ENCODE results near the gene TAF5L. TPM values are rescaled to one million over a fixed set of nuclear protein-coding genes. Genes with fewer than 3 reads are reported as not detected.
"Not testable (repeated sequence)": the region's sequence is repeated elsewhere in the genome, so short reads cannot be mapped to it uniquely, and the experiment has no call there.

The TAF5L gene
- total RNA-seq, 3 donors from 2014 or later (not counting 1 experiment from before 2014, with no cell fraction given): 21.6 to 37.9 (median 32.7) TPM

GRCh38 chr1:229559336-229559801, 66.6 kb downstream of the TAF5L start:
- peak overlapping the region; percentile 69 to 77 for H3K27ac Mint-ChIP-seq
- H3K4me1 Mint-ChIP-seq: peaks cover 34 to 36% of the 10 kb centered on the region in 2 donors
- DNase-seq: peak in 1 of 2 donors; percentile 13
- H3K9me3 Mint-ChIP-seq; H3K9me3 ChIP-seq (ENCODE audit: control insufficient read depth, insufficient read depth, low read length); H3K27me3 ChIP-seq (ENCODE audit: control insufficient read depth, insufficient read depth, low read length); H3K27ac ChIP-seq (ENCODE audit: low read length); H3K36me3 ChIP-seq (ENCODE audit: control insufficient read depth, insufficient read depth, low read length); ATAC-seq; H3K36me3 Mint-ChIP-seq; H3K27me3 Mint-ChIP-seq (ENCODE audit: low read depth in 2 of 2): not testable (repeated sequence)
- Histone ChIP-seq H3K4me3 (ENCODE audit: low read length) (peak overlapping the region; percentile 54), H3K4me1 (ENCODE audit: control insufficient read depth, insufficient read depth, low read length) (peaks cover 22% of the 10 kb centered on the region)
- intact Hi-C loops (cut with micrococcal nuclease): loop anchor here (5.0 kb wide), 2 partner anchors 52 to 68 kb away; partner anchors contain the start of genes NUP133, TAF5L and URB2
- 60% methylated on average over 17 of the region's 20 CpGs for WGBS (ENCODE audit: insufficient coverage)
- H3K4me3 Mint-ChIP-seq: peak overlapping the region; percentile 94

- Histone ChIP-seq H3K27ac (ENCODE audit: low read length) (peak within 1 kb of the TSS; percentile 54), H3K36me3 (ENCODE audit: control insufficient read depth, insufficient read depth, low read length) (no peaks in the 10 kb centered on the region), H3K4me3 (ENCODE audit: low read length) (peak within 1 kb of the TSS; percentile 54), H3K9me3 (ENCODE audit: control insufficient read depth, insufficient read depth, low read length) (no peaks in the 10 kb centered on the region), H3K27me3 (ENCODE audit: control insufficient read depth, insufficient read depth, low read length) (no peaks in the 10 kb centered on the region), H3K4me1 (ENCODE audit: control insufficient read depth, insufficient read depth, low read length) (peaks cover 22% of the 10 kb centered on the region)
- Mint-ChIP-seq H3K4me3 (peak within 1 kb of the TSS; percentile 94), H3K27me3 (ENCODE audit: low read depth in 2 of 2) (no peaks in the 10 kb centered on the region), H3K4me1 (peaks cover 36 to 39% of the 10 kb centered on the region in 2 donors), H3K9me3 (no peaks in the 10 kb centered on the region), H3K36me3 (no peaks in the 10 kb centered on the region), H3K27ac (peak within 1 kb of the TSS; percentile 82 to 90)
- peak; percentile 42 for TF ChIP-seq CTCF (IDR thresholded peaks at IDR 0.05)
- under 1% methylated on average over 109 of the region's 109 CpGs for WGBS (ENCODE audit: insufficient coverage)
- ATAC-seq: peak; percentile 72 to 86 (median 80)
- DNase-seq: peak; percentile 70 to 92
- intact Hi-C loops (cut with micrococcal nuclease): loop anchor here (5.0 kb wide), 2 partner anchors 51 to 69 kb away; partner anchors contain the start of genes NUP133, TAF5L and URB2
Observed at GRCh38 chr1:229558460-229559335, 67.2 kb downstream of the TAF5L start, which contains the start of gene ABCB10. Gene ABCB10 (minus strand): TSS chr1:229558707. CDS start chr1:229558652, 55 bp downstream.

GRCh38 chr1:229557913-229558414, 68.0 kb downstream of the TAF5L start:
- H3K9me3 ChIP-seq (ENCODE audit: control insufficient read depth, insufficient read depth, low read length): no peaks in the 10 kb centered on the region
- peak; percentile 30 to 57 for DNase-seq
- WGBS (ENCODE audit: insufficient coverage): under 1% methylated on average over 59 of the region's 59 CpGs
- peak overlapping the region; percentile 92 for H3K4me3 Mint-ChIP-seq
- peaks cover 36 to 44% of the 10 kb centered on the region in 2 donors for H3K4me1 Mint-ChIP-seq
- H3K27ac ChIP-seq (ENCODE audit: low read length): peak overlapping the region; percentile 54
- peaks cover 22% of the 10 kb centered on the region for H3K4me1 ChIP-seq (ENCODE audit: control insufficient read depth, insufficient read depth, low read length)
- ATAC-seq: peak; percentile 19 to 28 (median 24)
- peak overlapping the region; percentile 82 to 90 for H3K27ac Mint-ChIP-seq
- TF ChIP-seq CTCF (IDR thresholded peaks at IDR 0.05): no peak
- intact Hi-C loops (cut with micrococcal nuclease): loop anchor here (5.0 kb wide), 2 partner anchors 51 to 69 kb away; partner anchors contain the start of genes NUP133, TAF5L and URB2
- no peaks in the 10 kb centered on the region for H3K9me3 Mint-ChIP-seq
- peak overlapping the region; percentile 47 for H3K4me3 ChIP-seq (ENCODE audit: low read length)
- H3K27me3 ChIP-seq (ENCODE audit: control insufficient read depth, insufficient read depth, low read length): no peaks in the 10 kb centered on the region
- H3K36me3 Mint-ChIP-seq: no peaks in the 10 kb centered on the region
- H3K27me3 Mint-ChIP-seq (ENCODE audit: low read depth in 2 of 2): no peaks in the 10 kb centered on the region
- H3K36me3 ChIP-seq (ENCODE audit: control insufficient read depth, insufficient read depth, low read length): no peaks in the 10 kb centered on the region

Data from natural killer cell (primary cell).